ENCODE measurements around the gene POC5. TPM values are rescaled to one million over a fixed set of nuclear protein-coding genes. Genes with fewer than 3 reads are reported as not detected.

Gene POC5
- total and polyA plus RNA-seq, 2 experiments from 2014 or later, result 16.2 to 25.9 TPM

DNA sequence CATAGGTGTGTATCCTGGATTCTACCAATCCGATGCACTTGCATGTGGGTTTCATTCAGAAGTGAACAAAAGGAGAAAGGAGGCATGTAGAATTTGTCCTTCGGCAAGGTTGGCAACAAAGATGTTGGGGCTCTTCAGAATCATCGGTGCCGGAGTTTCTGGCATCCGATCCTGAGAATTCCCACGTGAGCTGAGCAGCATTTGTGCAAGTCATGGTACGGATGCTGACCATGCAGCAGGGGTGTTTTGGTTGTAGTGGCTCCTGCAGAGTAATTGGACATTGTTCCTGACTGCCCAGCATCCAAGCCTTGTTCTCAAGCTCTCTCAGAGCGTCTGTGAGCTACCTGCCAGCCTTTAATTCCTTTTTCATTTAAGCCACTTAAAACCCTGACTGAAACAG, 19.0 kb upstream of the POC5 start:
- no peak overlapping the region for H3K4me2 ChIP-seq
- no peaks in the 10 kb centered on the region for H3K27me3 ChIP-seq (ENCODE audit: insufficient read depth)
- no peak for TF ChIP-seq ZNF331 (CRISPR knock-in tag; IDR thresholded peaks at IDR 0.05; ENCODE audit: low read depth)
- no peaks in the 10 kb centered on the region for H3K9me2 ChIP-seq (ENCODE audit: insufficient read depth)
- no peaks in the 10 kb centered on the region for H3K4me1 ChIP-seq (ENCODE audit: insufficient read depth)
- DNase-seq (ENCODE audit: low spot score), result no peak
- no peaks in the 10 kb centered on the region for H3F3A ChIP-seq (replicated peaks; ENCODE audit: low read depth)
- H3K27me3 Mint-ChIP-seq (ENCODE audit: insufficient read depth, low read depth, poor library complexity), result peaks cover 3% of the 10 kb centered on the region
- ATAC-seq, result no peak
- peak overlapping the region; percentile 67 for H2AFZ ChIP-seq
- H3K79me2 ChIP-seq (replicated peaks; ENCODE audit: insufficient read depth), result no peaks in the 10 kb centered on the region
- H4K20me1 ChIP-seq (replicated peaks; ENCODE audit: insufficient read depth), result no peaks in the 10 kb centered on the region
- no peak overlapping the region for H3K4me3 Mint-ChIP-seq
- H3K36me3 ChIP-seq (ENCODE audit: insufficient read depth), result no peaks in the 10 kb centered on the region
- H3K27ac ChIP-seq (ENCODE audit: low read depth), result no peak overlapping the region
- H3K27ac Mint-ChIP-seq, result peak overlapping the region; percentile 77; the same call in 1 of the 2 replicates
- H3K4me1 Mint-ChIP-seq, result no peaks in the 10 kb centered on the region
- H3K36me3 Mint-ChIP-seq (ENCODE audit: low read depth), result no peaks in the 10 kb centered on the region
- H3K4me3 ChIP-seq, result no peak overlapping the region
- no peaks in the 10 kb centered on the region for H3K9me3 Mint-ChIP-seq

DNA sequence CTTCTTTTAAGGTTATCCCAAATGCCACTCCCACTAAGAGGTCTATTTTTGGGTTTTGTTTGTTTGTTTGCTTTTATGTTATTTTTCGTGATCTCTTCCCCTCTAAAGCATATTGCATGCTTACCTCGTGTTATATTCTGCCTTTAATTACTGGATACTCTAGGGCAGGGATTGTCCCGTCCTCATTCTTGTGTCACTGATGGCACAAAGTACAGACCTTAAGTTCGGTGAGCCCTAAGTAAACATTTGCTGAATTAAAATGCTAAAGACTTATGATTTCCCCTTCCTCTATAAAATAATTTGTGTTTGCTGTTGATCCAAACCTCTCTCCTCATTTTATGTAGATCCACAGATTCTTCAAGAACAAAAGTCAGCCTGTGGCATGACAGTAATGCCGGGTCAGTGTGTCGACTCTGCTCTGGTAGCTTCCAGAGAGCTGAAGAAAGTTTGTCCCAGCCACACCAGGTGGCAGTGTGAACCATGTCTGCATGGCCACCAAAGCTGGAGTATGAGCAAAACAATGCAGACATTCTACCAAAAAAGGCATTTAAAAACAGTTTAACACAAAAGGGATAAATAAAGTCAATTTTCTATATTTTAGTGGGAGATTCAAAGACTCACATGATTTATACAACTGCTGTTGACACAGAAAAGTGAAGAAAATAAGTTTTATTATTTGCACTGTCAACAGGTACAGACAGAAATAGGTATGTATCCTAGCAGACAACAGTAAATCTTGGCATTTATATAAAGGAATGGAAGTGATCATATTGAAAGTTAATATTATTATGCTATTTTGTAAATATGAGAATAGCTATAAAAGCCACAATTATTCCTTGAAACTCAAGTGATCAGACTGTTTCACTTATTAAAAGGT, 17.9 kb upstream of the POC5 start:
- H3K79me2 ChIP-seq (replicated peaks; ENCODE audit: insufficient read depth), result no peaks in the 10 kb centered on the region
- H2AFZ ChIP-seq, result no peak overlapping the region
- H3K4me3 Mint-ChIP-seq, result no peak overlapping the region
- H3K9me3 Mint-ChIP-seq, result no peaks in the 10 kb centered on the region
- no peaks in the 10 kb centered on the region for H3K36me3 ChIP-seq (ENCODE audit: insufficient read depth)
- no peaks in the 10 kb centered on the region for H3K4me1 Mint-ChIP-seq
- TF ChIP-seq CTCF (conservative IDR thresholded peaks at IDR 0.05; ENCODE audit: low read depth in 2 of 2) (peak; percentile 71 to 82), EZH2 (IDR thresholded peaks at IDR 0.05; ENCODE audit: low read depth, unreplicated experiment) (no peak)
- H3K4me2 ChIP-seq, result no peak overlapping the region
- peak; percentile 91 for ATAC-seq
- no peaks in the 10 kb centered on the region for H3K36me3 Mint-ChIP-seq (ENCODE audit: low read depth)
- peaks cover 3% of the 10 kb centered on the region for H3K27me3 Mint-ChIP-seq (ENCODE audit: insufficient read depth, low read depth, poor library complexity)
- H3K4me3 ChIP-seq, result no peak overlapping the region
- H3K4me1 ChIP-seq (ENCODE audit: insufficient read depth), result no peaks in the 10 kb centered on the region
- peak; percentile 79 for DNase-seq (ENCODE audit: low spot score)
- no peak overlapping the region for H3K27ac Mint-ChIP-seq
- H3K27me3 ChIP-seq (ENCODE audit: insufficient read depth), result no peaks in the 10 kb centered on the region
- no peak overlapping the region for H3K27ac ChIP-seq (ENCODE audit: low read depth)
- no peaks in the 10 kb centered on the region for H3K9me2 ChIP-seq (ENCODE audit: insufficient read depth)
- no peaks in the 10 kb centered on the region for H4K20me1 ChIP-seq (replicated peaks; ENCODE audit: insufficient read depth)
- H3F3A ChIP-seq (replicated peaks; ENCODE audit: low read depth), result no peaks in the 10 kb centered on the region

DNA sequence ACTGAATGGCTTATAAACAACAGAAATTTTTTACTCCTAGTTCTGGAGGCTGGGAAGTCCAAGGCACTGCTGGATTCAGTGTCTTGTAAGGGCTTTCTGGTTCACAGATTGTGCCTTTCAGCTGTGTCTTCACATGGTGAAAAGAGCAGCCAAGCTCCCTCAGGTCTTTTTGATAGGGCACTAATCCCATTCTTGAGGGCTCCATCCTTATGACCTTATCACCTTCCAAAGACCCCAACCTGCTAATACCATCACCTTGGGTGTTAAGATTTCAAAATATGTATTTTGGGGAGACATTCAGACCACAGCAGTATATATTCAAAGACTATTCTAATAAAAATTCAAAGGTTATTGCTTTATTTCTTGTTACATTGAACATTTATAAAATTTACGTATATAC, 16.5 kb upstream of the POC5 start:
- Mint-ChIP-seq H3K4me3 (no peak overlapping the region), H3K27ac (no peak overlapping the region), H3K36me3 (ENCODE audit: low read depth) (no peaks in the 10 kb centered on the region), H3K9me3 (no peaks in the 10 kb centered on the region), H3K27me3 (ENCODE audit: insufficient read depth, low read depth, poor library complexity) (peaks cover 3% of the 10 kb centered on the region), H3K4me1 (no peaks in the 10 kb centered on the region)
- ATAC-seq (no peak), DNase-seq (ENCODE audit: low spot score) (no peak)
- no peaks in the 10 kb centered on the region for H3K36me3 ChIP-seq (ENCODE audit: insufficient read depth)
- no peak overlapping the region for H3K27ac ChIP-seq (ENCODE audit: low read depth)
- no peaks in the 10 kb centered on the region for H3K4me1 ChIP-seq (ENCODE audit: insufficient read depth)
- H3K4me3 ChIP-seq, result no peak overlapping the region
- H3K79me2 ChIP-seq (replicated peaks; ENCODE audit: insufficient read depth), result no peaks in the 10 kb centered on the region
- no peaks in the 10 kb centered on the region for H3F3A ChIP-seq (replicated peaks; ENCODE audit: low read depth)
- H3K27me3 ChIP-seq (ENCODE audit: insufficient read depth), result no peaks in the 10 kb centered on the region
- no peaks in the 10 kb centered on the region for H4K20me1 ChIP-seq (replicated peaks; ENCODE audit: insufficient read depth)
- TF ChIP-seq CREB1 (CRISPR knock-in tag; IDR thresholded peaks at IDR 0.05; ENCODE audit: low read depth), result no peak
- no peak for TF ChIP-seq EZH2phosphoT487 (IDR thresholded peaks at IDR 0.05; ENCODE audit: unreplicated experiment)
- TF ChIP-seq ZNF114 (CRISPR knock-in tag; IDR thresholded peaks at IDR 0.05), result no peak
- no peak for TF ChIP-seq JUNB (IDR thresholded peaks at IDR 0.05; ENCODE audit: unreplicated experiment)
- no peak for TF ChIP-seq ZNF462 (CRISPR knock-in tag; IDR thresholded peaks at IDR 0.05)
- H3K9me2 ChIP-seq (ENCODE audit: insufficient read depth), result no peaks in the 10 kb centered on the region
- no peak overlapping the region for H3K4me2 ChIP-seq
- no peak overlapping the region for H2AFZ ChIP-seq

All from GM23338 (cell line).